H1 (cell line): ENCODE data around the gene SPRYD3. TPM values are rescaled to one million over a fixed set of nuclear protein-coding genes. Genes with fewer than 3 reads are reported as not detected.

ENCODE experiments used
- CBX8 ChIP-seq: fragments of 300-800, 300-1000 bp; sonication (generic); IDR thresholded peaks from 2 replicates; pipeline ENCODE4 v1.7.1; 2016; ENCODE audit warnings: low read depth, low read length, borderline replicate concordance
- polyA plus RNA-seq, 7 experiments: library from polyadenylated mRNA; depleted of rRNA in 3 of 7; stranded (reverse) in 5 of 7; unstranded in 2 of 7; fragments of >200 nt in 5 of 7; fragments of 200-250 nt in 2 of 7; gene quantifications; 1 replicate in 5 of 7; 2 replicates in 1 of 7; 4 replicates in 1 of 7; pipeline versions ENCODE4 v1.2.1 to v1.2.3, GENCODE V29; 2011 to 2013; ENCODE audit warnings: missing spikeins in 2 of 7, mixed read lengths in 2 of 7
- total RNA-seq: library from RNA; stranded (reverse); fragmentation: NEBNext Ultra II Directional; extraction: Animal tissue kit (Norgen Biotek cat#: 25700); gene quantifications from 2 replicates; pipeline ENCODE4 v1.2.1, GENCODE V29; 2021
- TF ChIP-seq, protein P1 (sequence below): fragments of 300-600 bp; sonication (generic); IDR thresholded peaks from 2 replicates; pipeline ENCODE4 v1.7.1; 2012; ENCODE audit warnings: low read length, moderate library complexity, mild to moderate bottlenecking, inconsistent platforms; ENCODE audit not compliant: insufficient replicate concordance

SPRYD3 gene
- total and polyA plus RNA-seq, 2 of the 8 experiments (the other 6 are each of a cell fraction or from before 2014, with no cell fraction given): 6.8 to 8.0 TPM

DNA sequence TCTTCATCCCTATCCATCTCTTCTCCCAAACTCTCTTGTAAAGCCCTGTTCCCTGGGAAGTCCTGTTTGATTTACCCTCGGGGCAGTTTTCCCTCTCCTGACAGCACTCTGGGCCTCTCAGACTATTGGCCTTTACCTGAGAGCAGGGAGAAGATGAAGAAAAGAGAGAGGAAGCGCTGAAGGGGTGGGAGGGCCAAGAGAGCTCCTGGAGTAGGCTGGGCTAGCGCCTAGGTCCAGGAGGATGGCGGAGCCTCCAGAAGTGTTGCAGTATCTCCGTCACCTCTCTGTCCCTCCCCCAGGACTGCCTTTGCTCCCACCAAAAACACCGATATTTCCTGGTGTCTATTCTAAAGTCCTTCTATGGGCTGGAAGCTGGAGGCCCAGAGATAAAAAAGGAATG, 12.6 kb upstream of the SPRYD3 start (continued):
- TF ChIP-seq, protein P1, sequence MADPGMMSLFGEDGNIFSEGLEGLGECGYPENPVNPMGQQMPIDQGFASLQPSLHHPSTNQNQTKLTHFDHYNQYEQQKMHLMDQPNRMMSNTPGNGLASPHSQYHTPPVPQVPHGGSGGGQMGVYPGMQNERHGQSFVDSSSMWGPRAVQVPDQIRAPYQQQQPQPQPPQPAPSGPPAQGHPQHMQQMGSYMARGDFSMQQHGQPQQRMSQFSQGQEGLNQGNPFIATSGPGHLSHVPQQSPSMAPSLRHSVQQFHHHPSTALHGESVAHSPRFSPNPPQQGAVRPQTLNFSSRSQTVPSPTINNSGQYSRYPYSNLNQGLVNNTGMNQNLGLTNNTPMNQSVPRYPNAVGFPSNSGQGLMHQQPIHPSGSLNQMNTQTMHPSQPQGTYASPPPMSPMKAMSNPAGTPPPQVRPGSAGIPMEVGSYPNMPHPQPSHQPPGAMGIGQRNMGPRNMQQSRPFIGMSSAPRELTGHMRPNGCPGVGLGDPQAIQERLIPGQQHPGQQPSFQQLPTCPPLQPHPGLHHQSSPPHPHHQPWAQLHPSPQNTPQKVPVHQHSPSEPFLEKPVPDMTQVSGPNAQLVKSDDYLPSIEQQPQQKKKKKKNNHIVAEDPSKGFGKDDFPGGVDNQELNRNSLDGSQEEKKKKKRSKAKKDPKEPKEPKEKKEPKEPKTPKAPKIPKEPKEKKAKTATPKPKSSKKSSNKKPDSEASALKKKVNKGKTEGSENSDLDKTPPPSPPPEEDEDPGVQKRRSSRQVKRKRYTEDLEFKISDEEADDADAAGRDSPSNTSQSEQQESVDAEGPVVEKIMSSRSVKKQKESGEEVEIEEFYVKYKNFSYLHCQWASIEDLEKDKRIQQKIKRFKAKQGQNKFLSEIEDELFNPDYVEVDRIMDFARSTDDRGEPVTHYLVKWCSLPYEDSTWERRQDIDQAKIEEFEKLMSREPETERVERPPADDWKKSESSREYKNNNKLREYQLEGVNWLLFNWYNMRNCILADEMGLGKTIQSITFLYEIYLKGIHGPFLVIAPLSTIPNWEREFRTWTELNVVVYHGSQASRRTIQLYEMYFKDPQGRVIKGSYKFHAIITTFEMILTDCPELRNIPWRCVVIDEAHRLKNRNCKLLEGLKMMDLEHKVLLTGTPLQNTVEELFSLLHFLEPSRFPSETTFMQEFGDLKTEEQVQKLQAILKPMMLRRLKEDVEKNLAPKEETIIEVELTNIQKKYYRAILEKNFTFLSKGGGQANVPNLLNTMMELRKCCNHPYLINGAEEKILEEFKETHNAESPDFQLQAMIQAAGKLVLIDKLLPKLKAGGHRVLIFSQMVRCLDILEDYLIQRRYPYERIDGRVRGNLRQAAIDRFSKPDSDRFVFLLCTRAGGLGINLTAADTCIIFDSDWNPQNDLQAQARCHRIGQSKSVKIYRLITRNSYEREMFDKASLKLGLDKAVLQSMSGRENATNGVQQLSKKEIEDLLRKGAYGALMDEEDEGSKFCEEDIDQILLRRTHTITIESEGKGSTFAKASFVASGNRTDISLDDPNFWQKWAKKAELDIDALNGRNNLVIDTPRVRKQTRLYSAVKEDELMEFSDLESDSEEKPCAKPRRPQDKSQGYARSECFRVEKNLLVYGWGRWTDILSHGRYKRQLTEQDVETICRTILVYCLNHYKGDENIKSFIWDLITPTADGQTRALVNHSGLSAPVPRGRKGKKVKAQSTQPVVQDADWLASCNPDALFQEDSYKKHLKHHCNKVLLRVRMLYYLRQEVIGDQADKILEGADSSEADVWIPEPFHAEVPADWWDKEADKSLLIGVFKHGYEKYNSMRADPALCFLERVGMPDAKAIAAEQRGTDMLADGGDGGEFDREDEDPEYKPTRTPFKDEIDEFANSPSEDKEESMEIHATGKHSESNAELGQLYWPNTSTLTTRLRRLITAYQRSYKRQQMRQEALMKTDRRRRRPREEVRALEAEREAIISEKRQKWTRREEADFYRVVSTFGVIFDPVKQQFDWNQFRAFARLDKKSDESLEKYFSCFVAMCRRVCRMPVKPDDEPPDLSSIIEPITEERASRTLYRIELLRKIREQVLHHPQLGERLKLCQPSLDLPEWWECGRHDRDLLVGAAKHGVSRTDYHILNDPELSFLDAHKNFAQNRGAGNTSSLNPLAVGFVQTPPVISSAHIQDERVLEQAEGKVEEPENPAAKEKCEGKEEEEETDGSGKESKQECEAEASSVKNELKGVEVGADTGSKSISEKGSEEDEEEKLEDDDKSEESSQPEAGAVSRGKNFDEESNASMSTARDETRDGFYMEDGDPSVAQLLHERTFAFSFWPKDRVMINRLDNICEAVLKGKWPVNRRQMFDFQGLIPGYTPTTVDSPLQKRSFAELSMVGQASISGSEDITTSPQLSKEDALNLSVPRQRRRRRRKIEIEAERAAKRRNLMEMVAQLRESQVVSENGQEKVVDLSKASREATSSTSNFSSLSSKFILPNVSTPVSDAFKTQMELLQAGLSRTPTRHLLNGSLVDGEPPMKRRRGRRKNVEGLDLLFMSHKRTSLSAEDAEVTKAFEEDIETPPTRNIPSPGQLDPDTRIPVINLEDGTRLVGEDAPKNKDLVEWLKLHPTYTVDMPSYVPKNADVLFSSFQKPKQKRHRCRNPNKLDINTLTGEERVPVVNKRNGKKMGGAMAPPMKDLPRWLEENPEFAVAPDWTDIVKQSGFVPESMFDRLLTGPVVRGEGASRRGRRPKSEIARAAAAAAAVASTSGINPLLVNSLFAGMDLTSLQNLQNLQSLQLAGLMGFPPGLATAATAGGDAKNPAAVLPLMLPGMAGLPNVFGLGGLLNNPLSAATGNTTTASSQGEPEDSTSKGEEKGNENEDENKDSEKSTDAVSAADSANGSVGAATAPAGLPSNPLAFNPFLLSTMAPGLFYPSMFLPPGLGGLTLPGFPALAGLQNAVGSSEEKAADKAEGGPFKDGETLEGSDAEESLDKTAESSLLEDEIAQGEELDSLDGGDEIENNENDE: no peak
- TF ChIP-seq CBX8: no peak
- TF ChIP-seq, all 59 proteins: peak for 0
